Activated CD4-positive, alpha-beta T cell treated with anti-CD3 and anti-CD28 coated beads, Interleukin-2, amount 50 U/mL, for 16 hours (primary cell): ENCODE results near the gene LMLN.
"Not testable (repeated sequence)": the region's sequence is repeated elsewhere in the genome, so short reads cannot be mapped to it uniquely, and the experiment has no call there.

Source experiments
- DNase-seq: peaks from one replicate; pipeline ENCODE4 v3.0.0-alpha.2; 2020

The LMLN gene

DNA sequence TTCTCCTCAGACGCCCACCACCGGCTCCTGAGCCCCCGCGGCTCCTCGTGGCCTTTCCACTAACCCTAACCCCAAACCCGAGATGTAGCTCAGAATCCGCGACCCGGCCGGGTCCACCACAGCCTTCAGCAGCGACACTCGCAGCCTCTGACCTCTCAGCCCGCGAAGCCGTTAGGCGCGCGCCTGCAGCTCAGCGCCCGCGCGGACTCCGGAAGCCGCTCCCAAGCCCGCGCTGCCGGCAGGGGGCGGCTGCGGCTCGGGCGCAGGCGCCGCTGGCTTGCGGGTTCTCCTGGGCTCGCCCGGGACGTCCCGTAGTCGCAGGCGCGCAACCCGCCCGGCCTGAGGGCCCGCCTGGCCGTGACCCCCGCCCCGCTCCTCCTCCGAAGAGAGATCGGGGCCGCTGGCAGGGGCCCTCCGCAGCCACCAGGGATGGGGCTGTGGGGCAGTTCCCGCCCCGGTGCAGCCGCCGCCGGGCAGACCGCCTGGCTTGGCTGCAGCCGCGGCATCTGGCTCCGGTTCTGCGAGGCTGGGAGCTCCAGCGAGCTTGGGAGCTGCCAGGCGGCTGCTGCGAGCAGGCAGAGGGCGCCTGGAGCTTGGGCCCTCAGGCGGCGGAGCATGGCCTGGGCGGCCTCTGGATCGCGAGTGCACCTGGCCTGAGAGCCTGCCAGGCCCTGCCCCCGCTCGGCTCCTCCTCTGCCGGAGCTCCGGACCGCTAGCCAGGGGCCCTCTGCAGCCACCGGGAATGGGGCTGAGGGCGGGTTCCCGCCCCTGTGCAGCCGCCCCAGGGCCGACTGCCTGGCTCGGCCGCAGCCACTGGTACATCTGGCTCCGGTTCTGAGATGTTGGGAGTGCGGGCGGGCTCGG, 120.7 kb downstream of the LMLN start:
- DNase-seq, result peak; percentile 77

- DNase-seq, result no peak
Observed at GRCh38 chr3:198081421-198081844, 121.4 kb downstream of the LMLN start.

- not testable (repeated sequence) for DNase-seq
Observed at GRCh38 chr3:198082226-198082625, 122.2 kb downstream of the LMLN start.

- no peak for DNase-seq
Observed at GRCh38 chr3:198088421-198088955, 128.5 kb downstream of the LMLN start.

GRCh38 chr3:198090795-198091332, 130.8 kb downstream of the LMLN start:
- DNase-seq, result no peak

GRCh38 chr3:198092276-198092675, 132.3 kb downstream of the LMLN start:
- DNase-seq, result no peak

GRCh38 chr3:198093112-198093679, 133.2 kb downstream of the LMLN start:
- DNase-seq, result no peak
